Measurements from ENCODE around the gene RINT1. TPM values are rescaled to one million over a fixed set of nuclear protein-coding genes. Genes with fewer than 3 reads are reported as not detected.

Gene RINT1
- total RNA-seq, 2 donors from 2014 or later: 11.6 to 11.9 TPM

GRCh38 chr7:105567024-105567423 lies 35.0 kb downstream of the RINT1 start:
- Histone ChIP-seq H3K27ac (no peak overlapping the region), H3K9me3 (no peaks in the 10 kb centered on the region), H3K4me1 (no peaks in the 10 kb centered on the region), H3K36me3 (peaks cover 55% of the 10 kb centered on the region), H3K27me3 (no peaks in the 10 kb centered on the region), H3K4me3 (no peak overlapping the region)
- DNase-seq (ENCODE audit: low spot score): no peak
- no peak for TF ChIP-seq CTCF (IDR thresholded peaks at IDR 0.05)

GRCh38 chr7:105567821-105568220 lies 35.8 kb downstream of the RINT1 start:
- Histone ChIP-seq H3K27ac (no peak overlapping the region), H3K4me1 (no peaks in the 10 kb centered on the region), H3K9me3 (no peaks in the 10 kb centered on the region), H3K27me3 (no peaks in the 10 kb centered on the region), H3K4me3 (no peak overlapping the region), H3K36me3 (peaks cover 47% of the 10 kb centered on the region)
- TF ChIP-seq CTCF (IDR thresholded peaks at IDR 0.05): no peak
- DNase-seq (ENCODE audit: low spot score): no peak

- no peak overlapping the region for H3K27ac ChIP-seq
These were observed 39.9 kb downstream of the RINT1 start for GRCh38 chr7:105571891-105572290.

GRCh38 chr7:105577251-105577650 lies 45.2 kb downstream of the RINT1 start:
- Histone ChIP-seq H3K27me3 (no peaks in the 10 kb centered on the region), H3K4me1 (peaks cover 0 to 7% of the 10 kb centered on the region in 2 donors), H3K4me3 (no peak overlapping the region), H3K27ac (no peak overlapping the region), H3K36me3 (no peaks in the 10 kb centered on the region), H3K9me3 (no peaks in the 10 kb centered on the region)
- no peak for DNase-seq (ENCODE audit: low spot score)
- TF ChIP-seq CTCF (IDR thresholded peaks at IDR 0.05): no peak

More at GRCh38 chr7:105571891-105572290, 39.9 kb downstream of the RINT1 start:
- peaks cover 10% of the 10 kb centered on the region for H3K36me3 ChIP-seq
- no peaks in the 10 kb centered on the region for H3K9me3 ChIP-seq
- TF ChIP-seq CTCF (IDR thresholded peaks at IDR 0.05): no peak
- DNase-seq (ENCODE audit: low spot score): no peak
- H3K4me1 ChIP-seq: no peaks in the 10 kb centered on the region
- no peak overlapping the region for H3K4me3 ChIP-seq
- no peaks in the 10 kb centered on the region for H3K27me3 ChIP-seq

- Histone ChIP-seq H3K27me3 (no peaks in the 10 kb centered on the region), H3K4me1 (peaks cover 0 to 7% of the 10 kb centered on the region in 2 donors), H3K36me3 (no peaks in the 10 kb centered on the region), H3K4me3 (no peak overlapping the region), H3K9me3 (peaks cover 0 to 2% of the 10 kb centered on the region in 2 donors), H3K27ac (no peak overlapping the region)
- no peak for DNase-seq (ENCODE audit: low spot score)
- no peak for TF ChIP-seq CTCF (IDR thresholded peaks at IDR 0.05)
These were observed 46.5 kb downstream of the RINT1 start for GRCh38 chr7:105578496-105578895.

GRCh38 chr7:105580022-105580740 lies 48.2 kb downstream of the RINT1 start:
- no peak overlapping the region for H3K4me3 ChIP-seq
- H3K27me3 ChIP-seq: no peaks in the 10 kb centered on the region
- H3K36me3 ChIP-seq: no peaks in the 10 kb centered on the region
- no peak for TF ChIP-seq CTCF (IDR thresholded peaks at IDR 0.05)
- DNase-seq (ENCODE audit: low spot score): no peak
- peaks cover 0 to 4% of the 10 kb centered on the region in 2 donors for H3K9me3 ChIP-seq
- H3K27ac ChIP-seq: no peak overlapping the region
- peaks cover 0 to 7% of the 10 kb centered on the region in 2 donors for H3K4me1 ChIP-seq

All from right atrium auricular region (tissue), 2 donors.